Colon (tissue), 2 donors: ENCODE data around the gene LDLRAD2.
"Not testable (repeated sequence)": the region's sequence is repeated elsewhere in the genome, so short reads cannot be mapped to it uniquely, and the experiment has no call there.

ENCODE experiments used
- FAIRE-seq: peaks from 2 replicates; lab custom pipeline; 2012; peaks lifted over from hg19 to GRCh38; lab: Jason Lieb, UNC
- donor health status: control.
- donor health status: control.

LDLRAD2 gene

DNA sequence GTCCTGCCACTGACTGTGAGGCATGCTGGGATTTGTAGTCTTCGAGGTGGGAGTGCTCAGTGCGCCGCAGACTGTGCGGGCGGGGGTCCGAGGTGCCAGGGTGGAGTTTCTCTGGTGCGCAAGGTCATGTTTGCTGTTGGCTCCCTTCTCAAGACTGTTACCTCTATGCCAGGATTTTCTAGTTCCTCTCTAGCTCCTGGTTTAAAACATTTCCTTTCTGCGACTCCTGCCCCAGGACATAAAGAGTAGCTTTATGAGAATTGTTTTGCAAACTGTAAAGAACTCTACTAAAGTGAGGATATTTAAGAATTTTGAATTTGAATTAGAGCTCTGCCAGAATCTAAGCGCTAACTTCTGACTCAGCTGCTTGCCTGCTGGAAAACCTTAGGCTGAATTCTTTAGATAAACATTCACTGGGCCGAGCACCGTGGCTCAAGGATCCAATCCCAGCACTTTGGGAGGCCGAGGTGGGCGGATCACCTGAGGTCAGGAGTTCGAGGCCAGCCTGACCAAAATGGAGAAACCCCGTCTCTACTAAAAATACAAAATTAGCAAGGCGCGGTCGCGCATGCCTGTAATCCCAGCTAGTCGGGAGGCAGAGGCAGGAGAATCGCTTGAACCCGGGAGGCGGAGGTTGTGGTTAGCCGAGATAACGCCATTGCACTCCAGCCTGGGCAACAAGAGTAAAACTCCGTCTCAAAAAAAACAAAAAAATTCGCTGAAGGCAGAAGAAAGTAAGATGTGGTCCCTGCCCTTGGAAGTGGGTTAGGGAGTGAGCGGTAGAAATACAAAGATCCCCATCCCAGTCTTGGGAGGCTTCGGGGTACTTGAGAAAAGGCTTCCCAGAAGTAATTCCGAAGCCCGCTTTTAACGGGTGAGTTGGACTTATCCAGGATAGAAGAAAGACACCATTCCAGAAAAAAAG is 28.1 kb upstream of the LDLRAD2 start:
- no peak for FAIRE-seq

GRCh38 chr1:21785764-21786163 is 26.3 kb upstream of the LDLRAD2 start:
- not testable (repeated sequence) for FAIRE-seq

DNA sequence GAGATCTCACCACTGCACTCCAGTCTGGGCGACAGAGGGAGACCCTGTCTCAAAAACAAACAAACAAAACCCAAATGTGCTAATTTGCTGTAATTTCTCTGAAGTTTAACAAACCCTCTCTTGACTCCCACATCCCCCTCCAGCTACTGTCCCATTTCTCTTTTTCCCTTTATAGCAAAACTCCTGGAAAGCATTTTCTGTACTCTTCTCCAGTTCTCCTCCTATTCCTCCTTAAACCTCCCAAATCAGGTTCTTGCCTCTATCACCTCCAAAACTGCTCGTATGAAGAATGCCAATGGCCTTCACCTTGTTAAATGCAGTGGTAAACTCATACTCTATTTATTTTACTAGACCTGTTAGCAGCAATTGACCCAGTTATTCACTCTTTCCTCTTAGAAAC is 25.4 kb upstream of the LDLRAD2 start:
- no peak for FAIRE-seq

DNA sequence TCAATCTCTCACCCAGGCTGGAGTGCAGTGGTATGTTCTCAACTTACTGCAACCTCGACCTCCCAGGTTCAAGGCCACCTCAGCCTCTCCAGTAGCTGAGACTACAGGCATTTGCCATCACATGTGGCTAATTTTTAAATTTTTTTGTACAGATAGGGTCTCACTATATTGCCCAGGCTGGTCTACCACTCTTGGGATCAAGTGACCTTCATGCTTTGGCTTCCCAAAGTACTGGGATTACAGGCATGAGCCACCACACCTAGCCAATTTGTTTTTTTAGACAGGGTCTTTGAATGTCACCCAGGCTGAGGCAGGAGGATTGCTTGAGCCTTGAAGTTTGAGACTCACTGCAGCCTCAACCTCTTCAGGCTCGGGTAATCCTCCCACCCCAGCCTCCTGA is 19.0 kb upstream of the LDLRAD2 start:
- no peak for FAIRE-seq

- FAIRE-seq: no peak
These were observed 17.4 kb upstream of the LDLRAD2 start for GRCh38 chr1:21794656-21795055.

- FAIRE-seq: no peak
These were observed 17.0 kb upstream of the LDLRAD2 start for GRCh38 chr1:21795075-21795474.

GRCh38 chr1:21799730-21800129 is 12.3 kb upstream of the LDLRAD2 start:
- FAIRE-seq: no peak

DNA sequence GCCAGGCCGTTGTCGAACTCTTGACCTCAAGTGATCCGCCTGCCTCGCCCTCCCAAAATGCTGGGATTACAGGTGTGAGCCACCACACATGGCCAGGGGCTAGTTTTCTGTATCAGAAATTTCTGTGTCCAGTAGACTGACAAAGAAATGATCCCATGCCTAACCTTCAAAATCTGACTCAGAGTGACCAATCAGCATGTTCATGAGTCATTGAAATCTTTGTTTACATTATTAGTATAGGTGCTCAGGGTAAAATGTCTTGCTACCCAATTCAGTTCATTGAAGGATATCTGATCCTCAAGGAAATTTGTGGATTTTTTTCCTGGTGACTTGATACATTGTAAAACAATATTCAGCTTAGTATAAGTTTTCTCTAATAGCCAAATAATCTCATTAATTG is 11.0 kb upstream of the LDLRAD2 start:
- FAIRE-seq: no peak

DNA sequence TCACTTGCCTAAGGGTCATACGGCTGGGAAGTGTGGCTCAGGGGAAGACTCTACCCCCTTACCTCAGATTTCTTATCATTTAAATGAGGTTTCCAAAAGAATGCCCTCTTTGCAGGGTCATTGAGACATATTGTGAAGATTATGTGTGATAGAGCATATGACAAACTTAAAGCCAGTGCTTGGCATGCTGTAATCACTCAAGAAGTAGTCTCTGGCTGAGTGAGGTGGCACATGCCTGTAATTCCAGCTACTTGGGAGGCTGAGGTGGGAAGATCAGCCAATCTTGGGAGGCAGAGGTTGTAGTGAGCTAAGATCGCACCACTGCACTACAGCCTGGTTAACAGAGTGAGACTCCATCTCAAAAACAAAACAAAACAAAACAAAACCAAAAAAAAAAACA is 7.5 kb upstream of the LDLRAD2 start:
- no peak for FAIRE-seq

GRCh38 chr1:21813542-21813941 is 1.5 kb downstream of the LDLRAD2 start:
- no peak for FAIRE-seq

DNA sequence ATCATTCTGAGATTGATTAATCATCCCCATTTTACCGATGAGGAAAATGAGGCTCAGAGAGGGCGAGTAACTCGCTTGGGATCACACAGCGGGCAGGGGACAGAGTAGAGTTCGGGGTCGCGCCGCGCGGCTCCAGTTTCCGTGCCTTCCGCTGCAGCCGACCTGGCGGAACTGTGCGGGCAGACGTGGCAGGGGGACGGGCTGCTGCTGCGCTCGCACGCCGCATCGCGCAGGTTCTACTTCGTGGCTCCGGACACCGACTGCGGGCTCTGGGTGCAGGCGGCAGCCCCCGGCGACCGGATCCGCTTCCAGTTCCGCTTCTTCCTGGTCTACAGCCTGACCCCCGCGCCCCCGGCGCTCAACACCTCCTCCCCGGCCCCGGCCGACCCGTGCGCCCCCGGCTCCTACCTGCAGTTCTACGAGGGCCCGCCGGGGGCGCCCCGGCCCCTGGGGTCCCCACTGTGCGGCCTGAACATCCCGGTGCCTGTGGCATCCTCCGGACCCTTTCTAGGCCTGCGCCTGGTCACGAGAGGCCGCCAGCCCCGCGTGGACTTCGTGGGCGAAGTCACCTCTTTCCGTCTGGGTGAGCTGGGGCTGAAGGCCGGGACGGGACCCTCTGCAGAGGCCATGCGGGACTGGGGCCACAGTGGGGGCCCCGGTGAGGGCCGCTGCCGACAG is 2.3 kb downstream of the LDLRAD2 start:
- no peak for FAIRE-seq

- no peak for FAIRE-seq
These were observed 3.0 kb downstream of the LDLRAD2 start for GRCh38 chr1:21814981-21815582.

DNA sequence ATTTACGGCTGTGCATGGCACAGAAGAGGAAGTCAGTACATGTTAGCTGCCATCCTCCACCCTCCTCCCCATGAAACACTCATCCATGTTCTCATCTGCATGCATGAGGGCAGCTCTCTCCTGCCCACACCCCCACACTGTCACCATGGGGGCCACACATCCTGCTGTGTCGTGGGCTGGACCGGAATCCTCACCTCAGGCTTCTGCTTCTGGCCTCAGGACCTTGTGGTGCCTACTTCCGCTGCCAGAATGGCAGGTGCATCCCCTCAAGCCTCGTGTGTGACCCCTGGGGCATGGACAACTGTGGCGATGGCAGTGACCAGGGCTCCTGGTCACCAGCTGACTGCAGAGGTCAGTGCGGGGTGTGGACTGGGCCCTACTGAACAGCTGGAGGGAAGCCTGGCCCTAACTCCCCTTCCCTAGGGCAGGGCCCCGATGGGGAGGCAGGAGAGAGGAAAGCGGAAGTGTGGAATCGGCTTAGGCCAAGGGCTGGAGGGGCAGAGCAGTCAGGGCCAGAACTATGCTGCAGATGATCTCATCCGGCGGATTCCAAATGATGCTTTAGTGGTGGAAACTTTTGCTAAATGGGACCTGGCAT is 3.8 kb downstream of the LDLRAD2 start:
- FAIRE-seq: no peak

DNA sequence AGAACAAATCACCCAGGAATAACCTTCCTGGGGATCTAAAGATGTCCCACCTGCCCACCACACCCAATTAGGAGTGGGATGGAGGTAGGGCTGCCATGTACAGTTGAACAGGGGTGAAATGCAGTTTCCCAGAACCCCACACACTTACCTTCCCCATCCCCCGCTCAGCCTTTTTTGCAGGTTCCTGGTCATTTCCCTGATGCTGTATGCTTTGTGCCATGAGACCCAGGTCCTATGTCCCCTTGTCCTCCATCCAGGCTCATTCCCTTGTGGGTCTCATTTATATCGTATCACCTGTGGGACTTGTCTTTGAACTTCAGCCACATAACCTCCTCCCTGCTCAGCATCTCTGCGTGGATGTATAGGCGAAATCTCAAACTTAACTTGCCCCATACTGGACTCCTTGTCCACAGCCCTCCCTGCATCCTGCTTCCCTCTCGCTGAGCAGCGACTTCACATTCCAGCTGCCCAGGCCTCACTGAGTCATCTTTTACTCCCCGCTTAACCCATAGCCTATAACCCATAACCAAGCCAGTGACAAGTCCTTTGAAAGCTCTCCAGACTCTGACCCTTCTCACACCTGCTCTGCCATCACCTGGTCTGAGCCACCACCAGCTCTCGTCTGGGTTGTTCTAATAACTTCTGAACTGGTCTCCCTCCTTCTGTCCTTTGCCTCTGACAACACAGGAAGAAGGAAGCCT is 4.7 kb downstream of the LDLRAD2 start:
- no peak for FAIRE-seq

DNA sequence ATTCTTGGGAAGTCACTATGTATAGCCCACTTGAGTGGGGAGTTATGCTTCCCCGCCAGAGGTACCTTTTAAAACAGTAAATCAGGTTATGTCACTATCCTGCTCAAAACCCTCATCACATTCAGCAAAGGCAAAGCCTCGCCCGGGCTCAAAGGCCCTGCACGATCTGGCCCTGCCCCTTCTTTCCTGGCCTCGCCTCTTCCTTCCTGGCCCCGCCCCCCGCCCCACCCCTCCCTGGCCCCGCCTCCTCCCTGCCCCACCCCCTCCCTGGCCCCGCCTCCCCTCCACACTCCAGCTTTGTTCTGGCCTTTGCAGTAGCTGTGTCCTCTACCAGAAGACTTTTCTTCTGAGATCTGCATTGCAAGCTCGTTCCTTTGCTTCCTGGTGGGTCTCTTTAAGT is 6.6 kb downstream of the LDLRAD2 start:
- no peak for FAIRE-seq

DNA sequence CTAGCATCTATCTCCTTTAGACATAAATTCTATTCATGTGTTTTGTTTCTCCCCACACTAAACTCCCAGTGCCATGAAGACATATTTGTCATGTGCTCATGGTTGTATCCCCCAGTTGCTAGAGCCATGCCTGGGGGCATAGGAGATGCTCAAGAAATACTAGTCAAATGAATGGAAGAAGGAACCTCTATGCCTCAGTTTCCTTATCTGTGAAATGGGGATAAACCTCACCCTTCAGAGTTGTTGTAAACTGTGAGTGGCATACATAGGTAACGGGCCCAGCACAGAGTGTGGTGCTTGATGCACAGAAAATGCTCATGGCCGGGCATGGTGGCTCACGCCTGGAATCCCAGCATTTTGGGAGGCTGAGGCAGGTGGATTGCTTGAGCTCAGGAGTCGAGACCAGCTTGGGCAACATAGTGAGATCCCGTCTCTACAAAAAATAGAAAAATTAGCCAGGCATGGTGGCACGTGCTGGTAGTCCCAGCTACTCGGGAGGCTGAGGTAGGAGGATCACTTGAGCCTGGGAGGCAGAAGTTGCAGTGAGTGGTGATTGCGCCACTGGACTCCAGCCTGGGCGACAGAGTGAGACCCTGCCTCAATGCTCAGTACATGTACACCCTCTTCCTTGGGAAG is 8.7 kb downstream of the LDLRAD2 start:
- FAIRE-seq: no peak

- FAIRE-seq: no peak
These were observed 9.4 kb downstream of the LDLRAD2 start for GRCh38 chr1:21821385-21822019.

GRCh38 chr1:21822349-21822748 is 10.3 kb downstream of the LDLRAD2 start:
- FAIRE-seq: no peak

- FAIRE-seq: no peak
These were observed 11.3 kb downstream of the LDLRAD2 start for GRCh38 chr1:21823206-21823979.

- FAIRE-seq: no peak
These were observed 12.1 kb downstream of the LDLRAD2 start for GRCh38 chr1:21823980-21824702.
